DND-41 (cell line): ENCODE measurements around the gene SERTAD4.

Experiments used
- ATAC-seq: fragments of 200-7000 bp; cut with Tn5 transposase; 3 replicates; pipeline ENCODE4 v1.9.1; 2021; ENCODE audit warnings: low read depth; ENCODE audit not compliant: insufficient read depth
- DNase-seq: peaks from one replicate; pipeline ENCODE4 v3.0.0-alpha.2; 2020
- H2AFZ ChIP-seq: 2 replicates; pipeline ENCODE4 v1.6.0; 2012; ENCODE audit warnings: low read depth, low read length
- H3K27ac ChIP-seq: 2 replicates; pipeline ENCODE4 v1.5.1; 2012; ENCODE audit warnings: low read length, inconsistent platforms
- H3K27me3 ChIP-seq: fragments of 200-600 bp; sonication (generic); 2 replicates; pipeline ENCODE4 v1.6.0; 2012; ENCODE audit warnings: low read length, mild to moderate bottlenecking, inconsistent platforms; ENCODE audit not compliant: insufficient read depth, poor library complexity
- H3K36me3 ChIP-seq: 2 replicates; pipeline ENCODE4 v1.5.1; 2012; ENCODE audit warnings: low read length, inconsistent platforms; ENCODE audit not compliant: insufficient read depth
- H3K4me1 ChIP-seq: 2 replicates; pipeline ENCODE4 v1.5.1; 2012; ENCODE audit warnings: mild to moderate bottlenecking, low read length; ENCODE audit not compliant: insufficient read depth
- H3K4me2 ChIP-seq: 2 replicates; pipeline ENCODE4 v1.6.0; 2012; ENCODE audit warnings: mild to moderate bottlenecking, moderate library complexity, low read length, inconsistent platforms; ENCODE audit not compliant: insufficient read depth
- H3K4me3 ChIP-seq, 2 experiments: fragments of 200-600 bp in 1 of 2; shearing (Covaris generic) in 1 of 2; 2 replicates each; pipeline ENCODE4 v1.5.1; 2012 to 2016; ENCODE audit warnings: inconsistent platforms in 2 of 2, low read length in 2 of 2, mild to moderate bottlenecking in 2 of 2, low read depth in 1 of 2, moderate library complexity in 1 of 2
- H3K79me2 ChIP-seq: 2 replicates; pipeline ENCODE4 v1.6.0; 2012; ENCODE audit warnings: low read length, inconsistent platforms; ENCODE audit not compliant: insufficient read depth
- H3K9ac ChIP-seq: 2 replicates; pipeline ENCODE4 v1.6.0; 2012; ENCODE audit warnings: low read depth, mild to moderate bottlenecking, inconsistent platforms, low read length, moderate library complexity
- H3K9me3 ChIP-seq: 2 replicates; pipeline ENCODE4 v1.5.1; 2012; ENCODE audit warnings: low read length, moderate library complexity, mild to moderate bottlenecking, inconsistent platforms; ENCODE audit not compliant: insufficient read depth, severe bottlenecking
- H4K20me1 ChIP-seq: 2 replicates; pipeline ENCODE4 v1.6.0; 2012; ENCODE audit warnings: low read length; ENCODE audit not compliant: insufficient read depth
- EZH2 ChIP-seq: IDR thresholded peaks from 3 replicates; pipeline ENCODE4 v1.6.1; 2012; ENCODE audit warnings: borderline replicate concordance, low read depth, mild to moderate bottlenecking, moderate library complexity, low read length, inconsistent platforms; ENCODE audit not compliant: severe bottlenecking
- TF ChIP-seq, protein P1 (sequence below): IDR thresholded peaks from 2 replicates; pipeline ENCODE4 v1.5.1; 2012; ENCODE audit warnings: borderline replicate concordance, low read length, moderate library complexity, mild to moderate bottlenecking; ENCODE audit not compliant: poor library complexity, severe bottlenecking; ENCODE audit errors: extremely low read depth

SERTAD4 gene

DNA sequence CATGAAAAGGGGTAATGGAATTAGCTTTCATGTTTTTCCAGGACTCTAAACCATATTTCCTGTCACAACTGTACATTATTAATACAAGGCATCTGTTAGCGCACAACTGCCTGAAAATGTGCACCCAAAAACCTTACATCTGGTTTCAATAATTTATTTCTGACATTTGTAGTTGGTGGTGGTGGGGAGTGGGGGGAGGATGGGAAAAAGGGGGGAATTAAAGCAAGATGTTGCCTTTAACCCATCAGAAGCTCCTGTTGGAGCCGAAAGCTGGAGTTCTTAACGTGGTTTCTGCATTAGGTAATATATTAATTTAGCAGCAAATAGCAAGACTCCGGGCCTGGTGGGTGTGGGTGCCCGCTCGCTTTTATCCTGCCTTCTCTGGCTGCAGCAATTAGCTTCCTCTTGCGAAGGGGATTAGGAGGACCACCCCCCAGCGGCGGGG lies 59.2 kb downstream of the SERTAD4 start:
- no peaks in the 10 kb centered on the region for H3K36me3 ChIP-seq
- no peaks in the 10 kb centered on the region for H4K20me1 ChIP-seq
- no peak overlapping the region for H3K27ac ChIP-seq
- H3K4me3 ChIP-seq, result no peak overlapping the region
- no peak for ATAC-seq
- H3K9me3 ChIP-seq, result no peaks in the 10 kb centered on the region
- H3K9ac ChIP-seq, result no peak overlapping the region
- TF ChIP-seq, protein P1, sequence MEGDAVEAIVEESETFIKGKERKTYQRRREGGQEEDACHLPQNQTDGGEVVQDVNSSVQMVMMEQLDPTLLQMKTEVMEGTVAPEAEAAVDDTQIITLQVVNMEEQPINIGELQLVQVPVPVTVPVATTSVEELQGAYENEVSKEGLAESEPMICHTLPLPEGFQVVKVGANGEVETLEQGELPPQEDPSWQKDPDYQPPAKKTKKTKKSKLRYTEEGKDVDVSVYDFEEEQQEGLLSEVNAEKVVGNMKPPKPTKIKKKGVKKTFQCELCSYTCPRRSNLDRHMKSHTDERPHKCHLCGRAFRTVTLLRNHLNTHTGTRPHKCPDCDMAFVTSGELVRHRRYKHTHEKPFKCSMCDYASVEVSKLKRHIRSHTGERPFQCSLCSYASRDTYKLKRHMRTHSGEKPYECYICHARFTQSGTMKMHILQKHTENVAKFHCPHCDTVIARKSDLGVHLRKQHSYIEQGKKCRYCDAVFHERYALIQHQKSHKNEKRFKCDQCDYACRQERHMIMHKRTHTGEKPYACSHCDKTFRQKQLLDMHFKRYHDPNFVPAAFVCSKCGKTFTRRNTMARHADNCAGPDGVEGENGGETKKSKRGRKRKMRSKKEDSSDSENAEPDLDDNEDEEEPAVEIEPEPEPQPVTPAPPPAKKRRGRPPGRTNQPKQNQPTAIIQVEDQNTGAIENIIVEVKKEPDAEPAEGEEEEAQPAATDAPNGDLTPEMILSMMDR, result no peak
- no peak for TF ChIP-seq EZH2
- H3K79me2 ChIP-seq, result no peaks in the 10 kb centered on the region
- DNase-seq, result no peak
- H3K27me3 ChIP-seq, result peaks cover 6% of the 10 kb centered on the region
- no peak overlapping the region for H2AFZ ChIP-seq
- no peaks in the 10 kb centered on the region for H3K4me1 ChIP-seq
- no peak overlapping the region for H3K4me2 ChIP-seq

GRCh38 chr1:210292231-210292871 lies 59.8 kb downstream of the SERTAD4 start:
- Histone ChIP-seq H3K4me2 (no peak overlapping the region), H3K79me2 (no peaks in the 10 kb centered on the region), H3K27ac (no peak overlapping the region), H3K4me1 (no peaks in the 10 kb centered on the region), H3K36me3 (no peaks in the 10 kb centered on the region), H3K27me3 (peaks cover 6% of the 10 kb centered on the region), H4K20me1 (no peaks in the 10 kb centered on the region), H2AFZ (no peak overlapping the region), H3K9ac (no peak overlapping the region), H3K9me3 (no peaks in the 10 kb centered on the region), H3K4me3 (no peak overlapping the region)
- no peak for ATAC-seq
- TF ChIP-seq, protein P1, result no peak
- TF ChIP-seq EZH2, result no peak
- DNase-seq, result no peak

GRCh38 chr1:210293171-210293607 lies 60.6 kb downstream of the SERTAD4 start:
- Histone ChIP-seq H3K4me2 (no peak overlapping the region), H3K36me3 (no peaks in the 10 kb centered on the region), H3K79me2 (no peaks in the 10 kb centered on the region), H3K27ac (no peak overlapping the region), H3K9me3 (no peaks in the 10 kb centered on the region), H3K4me3 (no peak overlapping the region), H2AFZ (no peak overlapping the region), H3K9ac (no peak overlapping the region), H3K4me1 (no peaks in the 10 kb centered on the region), H3K27me3 (peaks cover 6% of the 10 kb centered on the region), H4K20me1 (no peaks in the 10 kb centered on the region)
- ATAC-seq (no peak), DNase-seq (no peak)
- TF ChIP-seq EZH2, result no peak
- TF ChIP-seq, protein P1, result no peak
